Neuronal stem cell (in vitro differentiated cells): Measurements from ENCODE around the gene RGR.

Source experiments
- DNase-seq: peaks from one replicate; pipeline ENCODE4 v3.0.0-alpha.2; 2013; ENCODE audit warnings: low spot score
- H2AFZ ChIP-seq: one replicate; pipeline ENCODE4 v1.6.1; 2013; ENCODE audit warnings: mild to moderate bottlenecking, low read length, inconsistent platforms
- H2AK5ac ChIP-seq: 2 replicates; pipeline ENCODE4 v1.6.1; 2013; ENCODE audit warnings: low read depth, mild to moderate bottlenecking, inconsistent platforms, low read length, moderate library complexity, mixed read lengths
- H2BK120ac ChIP-seq: 2 replicates; pipeline ENCODE4 v1.6.1; 2013; ENCODE audit warnings: low read depth, mild to moderate bottlenecking, inconsistent platforms, low read length, moderate library complexity, mixed read lengths
- H2BK12ac ChIP-seq: one replicate; pipeline ENCODE4 v1.6.1; 2013; ENCODE audit warnings: low read length, inconsistent platforms
- H2BK15ac ChIP-seq: 2 replicates; pipeline ENCODE4 v1.6.1; 2013; ENCODE audit warnings: mild to moderate bottlenecking, low read length, inconsistent platforms, mixed read lengths
- H2BK5ac ChIP-seq: one replicate; pipeline ENCODE4 v1.6.1; 2013; ENCODE audit warnings: inconsistent platforms, mild to moderate bottlenecking, low read length, moderate library complexity
- H3K14ac ChIP-seq: one replicate; pipeline ENCODE4 v1.6.1; 2013; ENCODE audit warnings: low read length, inconsistent platforms
- H3K18ac ChIP-seq: 2 replicates; pipeline ENCODE4 v1.6.1; 2013; ENCODE audit warnings: low read length, inconsistent platforms
- H3K23ac ChIP-seq: 2 replicates; pipeline ENCODE4 v1.6.1; 2013; ENCODE audit warnings: low read depth, mild to moderate bottlenecking, mixed read lengths, low read length, inconsistent platforms; ENCODE audit not compliant: poor library complexity
- H3K27ac ChIP-seq: replicated peaks from 3 replicates; pipeline ENCODE4 v1.5.1; 2013; ENCODE audit warnings: low read length, inconsistent platforms
- H3K27me3 ChIP-seq, 3 experiments: 2 replicates each; pipeline ENCODE4 v1.6.1; 2013; ENCODE audit warnings: low read length in 3 of 3, mild to moderate bottlenecking in 2 of 3, inconsistent platforms in 1 of 3, low read depth in 1 of 3, mixed read lengths in 1 of 3, moderate library complexity in 1 of 3; ENCODE audit not compliant: control insufficient read depth in 3 of 3, insufficient read depth in 3 of 3
- H3K36me3 ChIP-seq, 2 donors: replicated peaks in 1 of 2; 2 replicates each; pipeline ENCODE4 v1.6.1; 2013; ENCODE audit warnings: low read length in 2 of 2; ENCODE audit not compliant: control insufficient read depth in 2 of 2, insufficient read depth in 2 of 2
- H3K4ac ChIP-seq: 2 replicates; pipeline ENCODE4 v1.6.1; 2013; ENCODE audit warnings: inconsistent platforms, mild to moderate bottlenecking, low read length, moderate library complexity
- H3K4me1 ChIP-seq, 2 donors: 1 replicate in 1 of 2; 2 replicates in 1 of 2; pipeline ENCODE4 v1.6.1; 2013; ENCODE audit warnings: low read length in 2 of 2, low read depth in 1 of 2; ENCODE audit not compliant: control insufficient read depth in 2 of 2, insufficient read depth in 1 of 2
- H3K4me2 ChIP-seq: one replicate; pipeline ENCODE4 v1.6.1; 2013; ENCODE audit warnings: mild to moderate bottlenecking, low read length, inconsistent platforms; ENCODE audit not compliant: insufficient read depth, poor library complexity, severe bottlenecking
- H3K4me3 ChIP-seq, 2 donors: 2 replicates each; pipeline ENCODE4 v1.5.1; 2013; ENCODE audit warnings: low read length in 2 of 2, mild to moderate bottlenecking in 2 of 2, inconsistent platforms in 1 of 2, moderate library complexity in 1 of 2
- H3K79me1 ChIP-seq: one replicate; pipeline ENCODE4 v1.6.1; 2013; ENCODE audit warnings: low read depth, mild to moderate bottlenecking, inconsistent platforms, low read length, moderate library complexity
- H3K9ac ChIP-seq: one replicate; pipeline ENCODE4 v1.6.1; 2013; ENCODE audit warnings: mild to moderate bottlenecking, low read depth, low read length, inconsistent platforms; ENCODE audit not compliant: poor library complexity
- H3K9me3 ChIP-seq, 2 donors: replicated peaks in 1 of 2; 2 replicates each; pipeline versions ENCODE3 to v1.6.1; 2013; ENCODE audit warnings: low read length in 2 of 2, mild to moderate bottlenecking in 2 of 2, inconsistent platforms in 1 of 2, low read depth in 1 of 2, mixed read lengths in 1 of 2, moderate library complexity in 1 of 2; ENCODE audit not compliant: control insufficient read depth in 2 of 2, insufficient read depth in 1 of 2
- H4K8ac ChIP-seq: one replicate; pipeline ENCODE4 v1.6.1; 2013; ENCODE audit warnings: low read depth, mild to moderate bottlenecking, inconsistent platforms, low read length, moderate library complexity
- H4K91ac ChIP-seq: one replicate; pipeline ENCODE4 v1.6.1; 2013; ENCODE audit warnings: low read length, low read depth, mild to moderate bottlenecking, inconsistent platforms; ENCODE audit not compliant: poor library complexity
- WGBS, 2 donors: extraction: QIAGEN DNeasy Blood & Tissue Kit; methylation state at CpG; one replicate each; pipeline ENCODE4 v1.1.7; 2013; ENCODE audit warnings: missing lambda C conversion rate in 2 of 2, mixed read lengths in 1 of 2; ENCODE audit not compliant: insufficient read length in 2 of 2, insufficient replicate concordance in 1 of 2; ENCODE audit errors: extremely low coverage in 2 of 2; 5-methylcytosine and 5-hydroxymethylcytosine counted together

The RGR gene

GRCh38 chr10:84237199-84238051 is 7.4 kb upstream of the RGR start:
- no peaks in the 10 kb centered on the region for H3K9me3 ChIP-seq
- H3K14ac ChIP-seq: no peak overlapping the region
- H3K27ac ChIP-seq: no peak overlapping the region
- peak; percentile 14 for DNase-seq
- H3K4me2 ChIP-seq: no peak overlapping the region
- peaks cover 0 to 9% of the 10 kb centered on the region in 2 donors for H3K4me1 ChIP-seq
- no peak overlapping the region for H4K91ac ChIP-seq
- H3K23ac ChIP-seq: peak overlapping the region; percentile 23
- peak overlapping the region; percentile 92 for H2BK15ac ChIP-seq
- H3K27me3 ChIP-seq: peaks cover 0 to 23% (median 5%) of the 10 kb centered on the region in 3 experiments
- peak overlapping the region; percentile 45 for H2AFZ ChIP-seq
- H3K79me1 ChIP-seq: no peaks in the 10 kb centered on the region
- H2AK5ac ChIP-seq: peak overlapping the region; percentile 88
- no peak overlapping the region for H4K8ac ChIP-seq
- H3K18ac ChIP-seq: peak overlapping the region; percentile 90
- H3K4ac ChIP-seq: no peak overlapping the region
- no peak overlapping the region for H2BK120ac ChIP-seq
- H2BK12ac ChIP-seq: peak overlapping the region; percentile 79
- no peaks in the 10 kb centered on the region for H3K36me3 ChIP-seq
- H3K9ac ChIP-seq: no peak overlapping the region
- no peak overlapping the region for H2BK5ac ChIP-seq
- WGBS, 2 donors: no CpG with 5 or more reads among the region's 52 CpGs
- no peak overlapping the region for H3K4me3 ChIP-seq

DNA sequence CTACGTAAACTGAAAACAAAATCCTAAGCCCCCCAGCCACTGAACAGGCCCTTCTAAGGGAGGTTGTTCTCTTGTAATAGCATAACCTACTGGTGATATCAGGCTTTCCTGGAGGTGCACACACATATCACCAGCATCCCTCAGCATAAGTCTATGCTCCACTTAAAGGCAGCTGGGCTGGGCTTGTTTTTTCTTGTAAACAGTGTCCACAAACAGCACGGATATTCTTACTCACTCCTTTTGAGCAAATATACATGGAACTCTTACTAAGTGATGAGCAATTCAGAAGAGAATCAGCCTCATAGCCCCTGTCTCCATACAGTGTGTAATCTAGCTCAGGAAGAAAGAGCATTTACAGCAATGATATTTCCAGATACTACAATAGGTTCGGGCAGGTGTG is 5.9 kb upstream of the RGR start:
- no peak overlapping the region for H2AFZ ChIP-seq
- no peak overlapping the region for H4K91ac ChIP-seq
- no CpG with 5 or more reads among the region's 3 CpGs for WGBS, 2 donors
- no peak overlapping the region for H2BK15ac ChIP-seq
- H3K27me3 ChIP-seq: peaks cover 0 to 23% (median 3%) of the 10 kb centered on the region in 3 experiments
- no peak overlapping the region for H3K27ac ChIP-seq
- peaks cover 0 to 12% of the 10 kb centered on the region in 2 donors for H3K4me1 ChIP-seq
- no peak overlapping the region for H2BK12ac ChIP-seq
- no peak overlapping the region for H2BK120ac ChIP-seq
- no peaks in the 10 kb centered on the region for H3K79me1 ChIP-seq
- H3K4ac ChIP-seq: no peak overlapping the region
- no peak overlapping the region for H3K4me3 ChIP-seq
- H3K36me3 ChIP-seq: no peaks in the 10 kb centered on the region
- H3K23ac ChIP-seq: no peak overlapping the region
- no peak overlapping the region for H4K8ac ChIP-seq
- H3K4me2 ChIP-seq: no peak overlapping the region
- H2BK5ac ChIP-seq: no peak overlapping the region
- H3K18ac ChIP-seq: no peak overlapping the region
- no peaks in the 10 kb centered on the region for H3K9me3 ChIP-seq
- H2AK5ac ChIP-seq: no peak overlapping the region
- no peak overlapping the region for H3K9ac ChIP-seq
- no peak overlapping the region for H3K14ac ChIP-seq
- no peak for DNase-seq

- no peak for DNase-seq
- Histone ChIP-seq H3K36me3 (no peaks in the 10 kb centered on the region), H3K4ac (no peak within 1 kb of the TSS), H3K14ac (no peak within 1 kb of the TSS), H2AFZ (no peak within 1 kb of the TSS), H3K4me1 (peaks cover 3 to 29% of the 10 kb centered on the region in 2 donors), H3K27me3 (peaks cover 0 to 23% (median 3%) of the 10 kb centered on the region in 3 experiments), H2BK5ac (peak within 1 kb of the TSS; percentile 30), H2BK12ac (peak within 1 kb of the TSS; percentile 64), H3K79me1 (no peaks in the 10 kb centered on the region), H2AK5ac (peak within 1 kb of the TSS; percentile 68), H2BK15ac (peak within 1 kb of the TSS; percentile 53), H4K8ac (no peak within 1 kb of the TSS), H4K91ac (no peak within 1 kb of the TSS), H3K27ac (no peak within 1 kb of the TSS), H2BK120ac (peak within 1 kb of the TSS; percentile 73), H3K9ac (no peak within 1 kb of the TSS), H3K18ac (peak within 1 kb of the TSS; percentile 88), H3K9me3 (no peaks in the 10 kb centered on the region), H3K23ac (no peak within 1 kb of the TSS), H3K4me2 (no peak within 1 kb of the TSS), H3K4me3 (no peak within 1 kb of the TSS)
- WGBS, 2 donors: no CpG with 5 or more reads among the region's 13 CpGs
Measured at GRCh38 chr10:84241185-84241790, 3.6 kb upstream of the RGR start, which contains the start of gene LRIT1. Gene LRIT1, minus strand, starts transcription at chr10:84241546. Its CDS starts 107 bp downstream, at chr10:84241439.

- Histone ChIP-seq H3K27ac (peak overlapping the region; percentile 76), H3K14ac (no peak overlapping the region), H2AFZ (no peak overlapping the region), H2BK120ac (no peak overlapping the region), H2BK12ac (no peak overlapping the region), H3K23ac (no peak overlapping the region), H3K27me3 (peaks cover 0 to 13% (median 0%) of the 10 kb centered on the region in 3 experiments), H2BK5ac (no peak overlapping the region), H3K36me3 (no peaks in the 10 kb centered on the region), H2AK5ac (peak overlapping the region; percentile 24), H4K8ac (no peak overlapping the region), H4K91ac (no peak overlapping the region), H3K4ac (peak overlapping the region; percentile 10), H3K9ac (no peak overlapping the region), H3K18ac (peak overlapping the region; percentile 24), H3K4me2 (no peak overlapping the region), H3K79me1 (no peaks in the 10 kb centered on the region), H3K9me3 (no peaks in the 10 kb centered on the region), H3K4me1 (peaks cover 3 to 31% of the 10 kb centered on the region in 2 donors), H3K4me3 (no peak overlapping the region), H2BK15ac (no peak overlapping the region)
- no CpG with 5 or more reads among the region's 3 CpGs for WGBS, 2 donors
- DNase-seq: no peak
Measured at GRCh38 chr10:84243759-84244158, 1.1 kb upstream of the RGR start.
